ENCODE results near the gene SHFL.

Gene SHFL

GRCh38 chr19:10110972-10111317 lies 24.8 kb downstream of the SHFL start:
- DNase-seq (ENCODE audit: low spot score): no peak
- no peak for TF ChIP-seq CTCF (IDR thresholded peaks at IDR 0.05; ENCODE audit: extremely low read depth, missing control alignments)

DNA sequence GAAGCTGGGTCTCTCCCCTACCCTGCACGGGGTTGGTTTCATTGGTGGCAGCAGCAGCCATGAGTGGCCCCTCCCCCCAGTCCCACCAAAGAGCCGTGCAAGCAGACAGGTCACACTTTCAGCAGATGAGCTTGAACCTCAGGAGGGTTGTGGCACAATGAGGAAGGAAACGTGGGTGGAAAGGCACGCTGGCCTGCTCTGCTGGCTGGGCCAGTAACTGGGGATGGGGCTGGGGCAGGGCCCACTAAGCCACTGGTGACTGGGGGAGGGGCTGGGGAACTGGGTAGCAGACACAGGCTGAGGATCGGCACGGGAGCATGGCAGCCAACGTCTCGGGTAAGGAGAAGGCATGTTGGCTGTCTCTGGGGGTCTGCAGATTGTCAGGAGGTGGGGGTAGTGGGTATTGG lies 25.3 kb downstream of the SHFL start, which contains the start of gene P2RY11:
TSS of gene P2RY11 (plus strand) at position 289 of the 407 bp plus-strand sequence. CDS start at position 318, 29 bp downstream.
- DNase-seq (ENCODE audit: low spot score): no peak
- TF ChIP-seq CTCF (IDR thresholded peaks at IDR 0.05; ENCODE audit: extremely low read depth, missing control alignments): no peak

DNA sequence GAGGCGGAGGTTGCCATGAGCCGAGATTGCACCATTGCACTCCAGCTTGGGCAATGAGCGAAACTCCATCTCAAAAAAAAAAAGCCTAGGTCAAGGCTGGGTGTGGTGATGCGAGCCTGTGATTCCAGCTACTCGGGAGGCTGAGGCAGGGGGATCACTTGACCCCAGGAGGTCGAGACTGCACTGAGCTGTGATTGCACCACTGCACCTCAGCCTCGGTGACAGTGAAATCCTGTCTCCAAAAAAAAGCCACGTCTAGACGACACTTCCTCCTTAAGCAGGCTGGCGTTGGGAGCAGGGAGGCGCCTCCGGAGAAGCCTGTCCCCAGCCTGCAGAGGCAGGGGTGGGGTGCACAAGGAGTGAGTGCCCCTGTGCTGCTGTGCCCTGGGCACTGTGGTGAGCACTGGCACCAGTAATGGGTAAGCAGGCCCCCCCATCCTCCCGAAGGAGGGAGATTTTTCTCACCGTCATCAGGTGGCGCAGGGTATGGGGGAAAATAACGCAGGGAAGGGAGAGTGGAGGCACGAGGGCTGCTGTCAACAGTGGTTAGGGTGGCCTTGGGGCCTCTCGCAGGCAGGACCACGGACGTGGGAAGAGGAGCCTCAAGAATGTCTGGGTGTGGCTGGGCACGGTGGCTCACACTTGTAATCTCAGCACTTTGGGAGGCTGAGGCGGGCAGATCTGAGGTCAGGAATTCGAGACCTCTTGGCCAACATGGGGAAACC lies 26.1 kb downstream of the SHFL start:
- no peak for TF ChIP-seq CTCF (IDR thresholded peaks at IDR 0.05; ENCODE audit: extremely low read depth, missing control alignments)
- DNase-seq (ENCODE audit: low spot score): no peak

GRCh38 chr19:10112895-10113591 lies 26.9 kb downstream of the SHFL start:
- peak; percentile 71 for DNase-seq (ENCODE audit: low spot score)
- peak; percentile 56 for TF ChIP-seq CTCF (IDR thresholded peaks at IDR 0.05; ENCODE audit: extremely low read depth, missing control alignments)

GRCh38 chr19:10113592-10113963 lies 27.5 kb downstream of the SHFL start:
- DNase-seq (ENCODE audit: low spot score): no peak
- TF ChIP-seq CTCF (IDR thresholded peaks at IDR 0.05; ENCODE audit: extremely low read depth, missing control alignments): no peak

- no peak for TF ChIP-seq CTCF (IDR thresholded peaks at IDR 0.05; ENCODE audit: extremely low read depth, missing control alignments)
- DNase-seq (ENCODE audit: low spot score): no peak
Measured at GRCh38 chr19:10113964-10114650, 28.0 kb downstream of the SHFL start.

Measured in GM20000 (cell line).